ENCODE results near the gene KRR1. TPM values are rescaled to one million over a fixed set of nuclear protein-coding genes. Genes with fewer than 3 reads are reported as not detected.

The KRR1 gene
- total and polyA plus RNA-seq, 12 donors = 18.0 to 87.5 (median 47.7) TPM

- TF ChIP-seq POLR2A (IDR thresholded peaks at IDR 0.05) (no peak), CTCF (IDR thresholded peaks at IDR 0.05) (no peak)
- Histone ChIP-seq H3K4me3 (no peak overlapping the region), H3K27me3 (no peaks in the 10 kb centered on the region), H3K36me3 (replicated peaks in 1 of 2) (no peaks in the 10 kb centered on the region), H3K27ac (no peak overlapping the region), H3K4me1 (replicated peaks in 1 of 2) (peaks cover 8 to 9% of the 10 kb centered on the region in 2 donors), H3K9me3 (replicated peaks in 1 of 3) (no peaks in the 10 kb centered on the region)
- intact Hi-C loops (cut with DNase I) = no loop called here
- 39 to 52% (median 46%) methylated on average over 2 of the region's 2 CpGs for WGBS, 4 donors
- peak in 2 of 7 donors; percentile 2 to 20 for DNase-seq
Measured at GRCh38 chr12:75533239-75533638, 21.8 kb upstream of the KRR1 start.

- no peaks in the 10 kb centered on the region for H3K27me3 ChIP-seq
- H3K36me3 ChIP-seq (replicated peaks in 1 of 2) = no peaks in the 10 kb centered on the region
- H3K4me1 ChIP-seq (replicated peaks in 1 of 2) = peaks cover 8 to 9% of the 10 kb centered on the region in 2 donors
- intact Hi-C loops (cut with DNase I) = loop anchor here (5.0 to 10.0 kb wide), 3 partner anchors 505 to 815 kb away; partner anchors contain the start of genes BBS10 (in 1 of the 2) and PHLDA1 (in 1 of the 2)
- no peaks in the 10 kb centered on the region for H3K9me3 ChIP-seq (replicated peaks in 1 of 3)
- no peak overlapping the region for H3K4me3 ChIP-seq
- 79 to 86% (median 82%) methylated on average over 1 of the region's 1 CpG for WGBS, 4 donors
- no peak for DNase-seq
- no peak overlapping the region for H3K27ac ChIP-seq
- TF ChIP-seq POLR2A (IDR thresholded peaks at IDR 0.05) (no peak), CTCF (IDR thresholded peaks at IDR 0.05) (no peak)
Measured at GRCh38 chr12:75529826-75530225, 18.4 kb upstream of the KRR1 start.

GRCh38 chr12:75529316-75529715 is 17.9 kb upstream of the KRR1 start:
- Histone ChIP-seq H3K36me3 (replicated peaks in 1 of 2) (no peaks in the 10 kb centered on the region), H3K9me3 (replicated peaks in 1 of 3) (no peaks in the 10 kb centered on the region), H3K27ac (no peak overlapping the region), H3K4me1 (replicated peaks in 1 of 2) (peaks cover 8 to 9% of the 10 kb centered on the region in 2 donors), H3K4me3 (no peak overlapping the region), H3K27me3 (no peaks in the 10 kb centered on the region)
- intact Hi-C loops (cut with DNase I) = loop anchor here (5.0 to 10.0 kb wide), 3 partner anchors 505 to 815 kb away; partner anchors contain the start of genes BBS10 (in 1 of the 2) and PHLDA1 (in 1 of the 2)
- whole genome bisulfite sequencing, 4 donors = 84 to 98% (median 92%) methylated on average over 1 of the region's 1 CpG
- DNase-seq = no peak
- no peak for TF ChIP-seq POLR2A (IDR thresholded peaks at IDR 0.05)
- no peak for TF ChIP-seq CTCF (IDR thresholded peaks at IDR 0.05)

GRCh38 chr12:75528692-75529091 is 17.3 kb upstream of the KRR1 start:
- no peak for DNase-seq
- 81 to 100% (median 86%) methylated on average over 2 of the region's 2 CpGs for WGBS, 4 donors
- H3K27me3 ChIP-seq = no peaks in the 10 kb centered on the region
- H3K4me1 ChIP-seq (replicated peaks in 1 of 2) = peaks cover 8 to 9% of the 10 kb centered on the region in 2 donors
- no peak overlapping the region for H3K4me3 ChIP-seq
- no peaks in the 10 kb centered on the region for H3K9me3 ChIP-seq (replicated peaks in 1 of 3)
- H3K36me3 ChIP-seq (replicated peaks in 1 of 2) = no peaks in the 10 kb centered on the region
- intact Hi-C loops (cut with DNase I) = loop anchor here (5.0 to 10.0 kb wide), 3 partner anchors 506 to 816 kb away; partner anchors contain the start of genes BBS10 (in 1 of the 2) and PHLDA1 (in 1 of the 2)
- H3K27ac ChIP-seq = no peak overlapping the region
- no peak for TF ChIP-seq CTCF (IDR thresholded peaks at IDR 0.05)
- no peak for TF ChIP-seq POLR2A (IDR thresholded peaks at IDR 0.05)
